Fibroblast of the aortic adventitia (primary cell): ENCODE data around the gene AP3D1. TPM values are rescaled to one million over a fixed set of nuclear protein-coding genes. Genes with fewer than 3 reads are reported as not detected.

ENCODE experiments used
- DNase-seq: peaks from one replicate; pipeline ENCODE4 v3.0.0-alpha.2; 2010; ENCODE audit warnings: low read depth
- H3K4me3 ChIP-seq: 2 replicates; pipeline ENCODE4 v1.5.1; 2011; ENCODE audit warnings: low read depth, mild to moderate bottlenecking, control low read depth, low read length, moderate library complexity
- CTCF ChIP-seq: IDR thresholded peaks from 2 replicates; pipeline ENCODE4 v1.5.1; 2011; ENCODE audit warnings: mild to moderate bottlenecking, low read length, control low read depth, inconsistent platforms; ENCODE audit not compliant: insufficient read depth
- total RNA-seq: library from RNA; depleted of rRNA; stranded (reverse); fragments of >200 nt; gene quantifications from 2 replicates; pipeline ENCODE4 v1.2.3, GENCODE V29; 2012; ENCODE audit warnings: low replicate concordance

The AP3D1 gene
- total RNA-seq, 1 donor = 102 TPM

DNA sequence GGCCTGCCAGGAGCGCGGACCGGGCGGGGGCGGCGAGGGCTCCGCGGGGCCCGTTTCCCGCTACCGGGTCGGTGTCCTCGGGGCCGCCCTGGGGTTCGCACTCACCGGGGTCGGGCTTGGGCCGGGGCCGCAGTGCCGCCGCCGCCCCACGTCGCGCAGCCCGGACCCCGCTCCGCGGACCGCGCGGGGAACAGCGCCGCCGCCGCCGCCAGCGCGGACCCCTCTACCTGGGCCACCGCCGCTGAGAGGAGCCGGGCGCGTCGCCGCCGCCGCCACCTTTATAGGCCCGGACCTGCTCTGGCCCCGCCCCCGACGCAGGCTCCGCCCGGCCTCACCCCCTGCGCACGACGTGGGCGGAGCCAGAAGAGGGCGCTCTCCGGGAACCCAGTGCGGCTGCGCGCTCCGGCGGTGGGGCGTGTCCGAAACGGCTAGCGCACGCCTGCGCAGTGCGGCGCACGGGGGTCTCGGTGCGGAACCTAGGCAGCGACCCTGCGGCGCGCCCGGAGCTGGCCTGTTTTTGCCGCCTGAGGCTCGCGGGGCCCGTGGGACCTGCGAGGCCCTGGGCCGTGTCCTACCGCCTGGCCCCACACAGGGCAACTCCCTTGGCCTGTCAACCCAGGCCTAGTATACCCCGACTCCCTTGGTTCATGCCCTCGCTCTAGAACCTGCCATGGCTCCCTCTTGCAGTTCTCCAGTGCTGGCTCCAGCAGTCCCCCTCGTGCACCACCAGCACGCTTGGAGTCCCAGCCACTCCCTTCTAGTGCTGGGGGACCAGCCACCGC lies 100.2 kb downstream of the AP3D1 start, which contains the start of gene MKNK2:
Gene MKNK2, minus strand, starts transcription at position 254 of the 782 bp plus-strand sequence. CDS start 393 bp downstream, outside the sequence.
- peak; percentile 85 for DNase-seq
- peak within 1 kb of the TSS; percentile 89 for H3K4me3 ChIP-seq
- TF ChIP-seq CTCF = peak; percentile 43

Other genes with a start within 250 kb of the AP3D1 start
- gene ADAT3, start 246.2 kb downstream of the AP3D1 start, total RNA-seq = 2.6 and 4.2 TPM in 2 replicates
- 51.6 and 59.3 TPM in 2 replicates for gene SCAMP4, start 246.2 kb downstream of the AP3D1 start, total RNA-seq
- gene CSNK1G2, start 210.4 kb downstream of the AP3D1 start, total RNA-seq = 29.6 and 47.5 TPM in 2 replicates
- gene BTBD2, start 135.9 kb downstream of the AP3D1 start, total RNA-seq = 15.5 and 59.3 TPM in 2 replicates
- 75.8 and 84.3 TPM in 2 replicates for gene MKNK2, start 100.3 kb downstream of the AP3D1 start, total RNA-seq
- gene MOB3A, start 55.2 kb downstream of the AP3D1 start, total RNA-seq = 7.4 and 40.4 TPM in 2 replicates
- gene IZUMO4, start 54.7 kb downstream of the AP3D1 start, total RNA-seq = 0.16 and 1.4 TPM in 2 replicates
- 10.3 and 12.0 TPM in 2 replicates for gene DOT1L, start 12.4 kb upstream of the AP3D1 start, total RNA-seq
- 30.9 and 33.4 TPM in 2 replicates for gene PLEKHJ1, start 84.8 kb upstream of the AP3D1 start, total RNA-seq
- gene SF3A2, start 85.3 kb upstream of the AP3D1 start, total RNA-seq = 11.9 and 29.6 TPM in 2 replicates
- gene AMH, start 97.8 kb upstream of the AP3D1 start, total RNA-seq = 0.81 and 1.8 TPM in 2 replicates
- 0.27 and 0.74 TPM in 2 replicates for gene JSRP1, start 104.9 kb upstream of the AP3D1 start, total RNA-seq
- gene PEAK3, start 130.6 kb upstream of the AP3D1 start, total RNA-seq = not detected in 2 replicates
- not detected in 2 replicates for gene LINGO3, start 156.6 kb upstream of the AP3D1 start, total RNA-seq
- 108 and 130 TPM in 2 replicates for gene LSM7, start 177.0 kb upstream of the AP3D1 start, total RNA-seq
- gene SPPL2B, start 177.1 kb upstream of the AP3D1 start, total RNA-seq = 24.6 and 47.2 TPM in 2 replicates
- not detected in 2 replicates for gene TMPRSS9, start 208.7 kb upstream of the AP3D1 start, total RNA-seq